ENCODE data around the gene AGBL4.

- TF ChIP-seq CTCF (conservative IDR thresholded peaks at IDR 0.05 in 1 of 2, IDR thresholded peaks at IDR 0.05 in 1 of 2; ENCODE audit: extremely low read depth in 1 of 2, insufficient read depth in 1 of 2, low read depth in 1 of 2, low read length in 2 of 2) (no peak), EZH2 (IDR thresholded peaks at IDR 0.05; ENCODE audit: borderline replicate concordance, low read length) (no peak)
These were observed 672.0 kb downstream of the AGBL4 start for GRCh38 chr1:49351768-49352167.

All from mammary epithelial cell (primary cell).